ENCODE measurements around the gene PTF1A. TPM values are rescaled to one million over a fixed set of nuclear protein-coding genes. Genes with fewer than 3 reads are reported as not detected.

PTF1A gene
- total RNA-seq, 2 experiments from 2014 or later = not detected

DNA sequence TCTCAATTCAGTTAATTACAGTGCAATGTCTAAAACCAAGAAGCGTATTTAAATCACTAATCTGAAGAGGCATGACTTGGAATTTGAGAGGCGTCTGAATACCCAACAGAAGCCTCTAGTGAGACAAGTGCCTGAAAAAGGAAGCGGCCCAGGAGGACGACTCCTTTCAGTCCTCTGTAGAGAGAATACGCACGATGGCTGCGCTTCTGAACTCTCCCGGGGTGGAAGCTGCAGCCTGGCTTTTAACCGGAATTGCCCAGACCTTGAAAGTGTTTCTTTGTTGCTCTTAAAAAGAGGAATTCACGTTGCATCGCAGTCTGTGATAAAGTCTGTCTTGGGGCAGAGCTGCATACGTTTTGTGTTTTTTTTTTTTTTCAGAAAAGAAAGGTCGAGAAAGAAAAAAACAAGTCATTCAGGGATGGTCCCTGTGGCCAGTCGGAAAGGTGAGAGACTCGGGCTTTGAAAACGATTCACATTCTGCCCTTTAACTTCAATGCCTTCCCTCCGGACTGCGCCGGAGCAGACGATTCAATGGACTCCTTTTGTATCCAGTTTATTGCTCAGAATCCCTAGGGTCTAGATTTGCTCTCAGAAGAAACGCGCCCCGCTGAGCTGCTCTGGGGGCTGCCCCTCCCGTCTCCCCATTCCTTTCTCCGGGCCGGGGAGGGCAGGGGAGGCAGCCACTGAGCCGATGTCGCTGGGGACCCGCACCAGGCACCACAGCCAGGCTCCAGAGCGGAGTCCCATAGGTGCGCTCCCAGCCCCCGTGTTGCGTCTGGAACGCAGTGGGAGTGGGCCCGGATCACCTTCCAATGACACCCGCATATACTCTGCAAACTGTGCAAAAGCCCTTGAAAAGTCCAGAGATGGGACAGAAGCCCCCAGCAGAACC lies 994 bp upstream of the PTF1A start:
- POLR2A ChIA-PET = no interaction called here
- Mint-ChIP-seq H3K27ac (no peak overlapping the region), H3K9me3 (no peaks in the 10 kb centered on the region), H3K27me3 (peaks cover 54% of the 10 kb centered on the region), H3K4me3 (no peak overlapping the region), H3K36me3 (no peaks in the 10 kb centered on the region), H3K4me1 (ENCODE audit: low read depth) (peaks cover 4% of the 10 kb centered on the region)
- intact Hi-C loops (cut with micrococcal nuclease) = loop anchor here (2.0 to 10.0 kb wide), 2 partner anchors 18 to 504 kb away; no protein-coding TSS in a partner anchor
- CTCF ChIA-PET = no interaction called here
- no peak for DNase-seq

GRCh38 chr10:23192712-23193434 lies 761 bp downstream of the PTF1A start:
- Mint-ChIP-seq H3K27ac (no peak overlapping the region), H3K9me3 (no peaks in the 10 kb centered on the region), H3K4me1 (ENCODE audit: low read depth) (peaks cover 4% of the 10 kb centered on the region), H3K36me3 (no peaks in the 10 kb centered on the region), H3K4me3 (no peak overlapping the region), H3K27me3 (peaks cover 60% of the 10 kb centered on the region)
- intact Hi-C loops (cut with micrococcal nuclease) = loop anchor here (10.0 kb wide), 1 partner anchor 502 kb away; no protein-coding TSS in a partner anchor
- no peak for DNase-seq
- CTCF ChIA-PET = no interaction called here
- POLR2A ChIA-PET = no interaction called here

- peaks cover 59% of the 10 kb centered on the region for H3K27me3 Mint-ChIP-seq
- H3K27ac Mint-ChIP-seq = peak overlapping the region; percentile 56
- ChIA-PET POLR2A (no interaction called here), CTCF (no interaction called here)
- H3K4me1 Mint-ChIP-seq (ENCODE audit: low read depth) = peaks cover 4% of the 10 kb centered on the region
- H3K4me3 Mint-ChIP-seq = no peak overlapping the region
- no peaks in the 10 kb centered on the region for H3K36me3 Mint-ChIP-seq
- no peaks in the 10 kb centered on the region for H3K9me3 Mint-ChIP-seq
- intact Hi-C loops (cut with micrococcal nuclease) = loop anchor here (10.0 kb wide), 1 partner anchor 501 kb away; no protein-coding TSS in a partner anchor
- no peak for DNase-seq
These were observed 1.4 kb downstream of the PTF1A start for GRCh38 chr10:23193435-23194074.

DNA sequence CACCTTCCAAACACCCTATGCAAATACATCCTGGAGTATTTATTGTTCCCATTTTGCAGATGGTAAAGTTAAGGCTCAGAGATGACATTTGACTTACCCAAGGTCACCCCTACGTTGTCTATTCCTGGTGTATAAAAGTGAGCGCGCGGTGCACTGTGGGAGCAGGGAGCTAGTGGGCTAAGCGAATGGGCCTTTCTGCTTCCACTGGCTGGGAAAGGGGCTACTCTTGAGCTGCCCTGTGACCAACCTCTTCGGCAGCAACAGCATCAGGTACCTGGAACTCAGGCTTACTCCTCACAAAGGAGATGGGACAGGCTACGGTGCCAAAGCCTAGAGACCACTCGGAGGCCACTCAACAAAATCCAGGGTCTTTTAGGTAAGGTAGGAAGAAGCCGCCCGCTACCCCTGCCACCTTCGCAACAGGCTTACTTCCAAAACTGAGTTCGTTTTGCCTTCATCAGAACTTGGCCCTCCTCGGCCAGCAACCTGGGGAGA lies 2.4 kb downstream of the PTF1A start:
- H3K27me3 Mint-ChIP-seq = peaks cover 54% of the 10 kb centered on the region
- ChIA-PET CTCF (interaction anchor here (0.6 kb wide), 1 partner anchor 12 kb away, joined by 3 read pairs; no protein-coding TSS in a partner anchor), POLR2A (interaction anchor here (0.6 kb wide), 1 partner anchor 720 kb away, joined by 3 read pairs; no protein-coding TSS in a partner anchor)
- intact Hi-C loops (cut with micrococcal nuclease) = loop anchor here (10.0 kb wide), 1 partner anchor 500 kb away; no protein-coding TSS in a partner anchor
- H3K36me3 Mint-ChIP-seq = no peaks in the 10 kb centered on the region
- no peak for DNase-seq
- no peaks in the 10 kb centered on the region for H3K9me3 Mint-ChIP-seq
- H3K4me1 Mint-ChIP-seq (ENCODE audit: low read depth) = peaks cover 4% of the 10 kb centered on the region
- no peak overlapping the region for H3K27ac Mint-ChIP-seq
- no peak overlapping the region for H3K4me3 Mint-ChIP-seq

- CTCF ChIA-PET = interaction anchor here (0.6 kb wide), 1 partner anchor 12 kb away, joined by 3 read pairs; no protein-coding TSS in a partner anchor
- intact Hi-C loops (cut with micrococcal nuclease) = loop anchor here (10.0 kb wide), 1 partner anchor 500 kb away; no protein-coding TSS in a partner anchor
These were observed 3.1 kb downstream of the PTF1A start for GRCh38 chr10:23194966-23195845.

GRCh38 chr10:23195846-23196600 lies 3.9 kb downstream of the PTF1A start:
- peaks cover 8% of the 10 kb centered on the region for H3K4me1 Mint-ChIP-seq (ENCODE audit: low read depth)
- H3K4me3 Mint-ChIP-seq = no peak overlapping the region
- peaks cover 59% of the 10 kb centered on the region for H3K27me3 Mint-ChIP-seq
- CTCF ChIA-PET = no interaction called here
- POLR2A ChIA-PET = no interaction called here
- H3K9me3 Mint-ChIP-seq = no peaks in the 10 kb centered on the region
- intact Hi-C loops (cut with micrococcal nuclease) = loop anchor here (10.0 kb wide), 1 partner anchor 499 kb away; no protein-coding TSS in a partner anchor
- DNase-seq = no peak
- no peaks in the 10 kb centered on the region for H3K36me3 Mint-ChIP-seq
- H3K27ac Mint-ChIP-seq = no peak overlapping the region

More at GRCh38 chr10:23194966-23195845, 3.1 kb downstream of the PTF1A start:
- H3K27ac Mint-ChIP-seq = no peak overlapping the region
- POLR2A ChIA-PET = interaction anchor here (0.6 kb wide), 1 partner anchor 721 kb away, joined by 3 read pairs; no protein-coding TSS in a partner anchor
- H3K27me3 Mint-ChIP-seq = peaks cover 59% of the 10 kb centered on the region
- no peaks in the 10 kb centered on the region for H3K36me3 Mint-ChIP-seq
- no peak for DNase-seq
- H3K9me3 Mint-ChIP-seq = no peaks in the 10 kb centered on the region
- peaks cover 8% of the 10 kb centered on the region for H3K4me1 Mint-ChIP-seq (ENCODE audit: low read depth)
- H3K4me3 Mint-ChIP-seq = no peak overlapping the region

DNA sequence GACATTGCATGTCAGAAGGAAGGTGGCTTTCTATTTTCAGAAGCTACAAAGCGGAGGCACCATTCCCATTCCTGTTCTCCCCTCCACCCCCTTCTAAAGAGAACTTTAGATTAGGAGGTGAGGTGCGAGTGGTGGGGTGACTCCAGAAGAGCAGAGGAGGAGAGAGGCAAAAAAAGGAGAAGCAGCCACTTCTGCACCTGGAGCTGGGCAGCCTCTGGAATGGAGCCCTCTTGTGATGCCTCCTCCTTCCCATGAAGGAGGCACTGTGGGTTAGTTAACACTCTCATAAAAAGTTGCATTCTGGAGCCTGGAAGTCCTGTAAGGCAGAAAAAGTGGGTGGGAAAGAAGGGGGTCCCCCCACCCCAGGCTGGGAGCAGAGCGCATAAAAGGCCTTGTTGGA lies 4.8 kb downstream of the PTF1A start:
- no peak overlapping the region for H3K27ac Mint-ChIP-seq
- no peaks in the 10 kb centered on the region for H3K36me3 Mint-ChIP-seq
- peaks cover 65% of the 10 kb centered on the region for H3K27me3 Mint-ChIP-seq
- ChIA-PET POLR2A (no interaction called here), CTCF (no interaction called here)
- no peak overlapping the region for H3K4me3 Mint-ChIP-seq
- no peaks in the 10 kb centered on the region for H3K9me3 Mint-ChIP-seq
- H3K4me1 Mint-ChIP-seq (ENCODE audit: low read depth) = peaks cover 8% of the 10 kb centered on the region
- no peak for DNase-seq
- intact Hi-C loops (cut with micrococcal nuclease) = loop anchor here (10.0 kb wide), 1 partner anchor 498 kb away; no protein-coding TSS in a partner anchor

GRCh38 chr10:23197416-23197861 lies 5.3 kb downstream of the PTF1A start:
- no peaks in the 10 kb centered on the region for H3K9me3 Mint-ChIP-seq
- ChIA-PET POLR2A (no interaction called here), CTCF (no interaction called here)
- no peak for DNase-seq
- intact Hi-C loops (cut with micrococcal nuclease) = loop anchor here (10.0 kb wide), 1 partner anchor 497 kb away; no protein-coding TSS in a partner anchor
- peaks cover 68% of the 10 kb centered on the region for H3K27me3 Mint-ChIP-seq
- H3K4me3 Mint-ChIP-seq = no peak overlapping the region
- no peaks in the 10 kb centered on the region for H3K36me3 Mint-ChIP-seq
- H3K27ac Mint-ChIP-seq = no peak overlapping the region
- H3K4me1 Mint-ChIP-seq (ENCODE audit: low read depth) = peaks cover 8% of the 10 kb centered on the region

DNA sequence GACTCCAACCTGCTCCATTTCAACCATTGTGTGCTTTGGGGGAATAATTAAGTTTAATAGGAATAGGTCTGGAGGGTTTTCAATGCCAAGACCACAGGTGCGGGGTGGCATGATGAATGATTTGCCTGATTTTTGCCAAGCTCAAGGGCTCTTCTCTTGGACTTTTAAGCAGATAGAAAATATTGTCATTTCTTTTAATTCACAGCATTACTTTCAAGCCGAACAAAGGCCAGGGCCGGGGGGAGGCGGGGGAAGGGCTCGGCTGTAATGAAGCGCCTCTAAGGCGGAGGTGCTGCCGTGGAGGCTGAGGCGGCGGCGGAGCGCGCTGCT lies 6.5 kb downstream of the PTF1A start:
- DNase-seq = no peak
- H3K4me1 Mint-ChIP-seq (ENCODE audit: low read depth) = peaks cover 6% of the 10 kb centered on the region
- H3K4me3 Mint-ChIP-seq = no peak overlapping the region
- no peaks in the 10 kb centered on the region for H3K36me3 Mint-ChIP-seq
- H3K27ac Mint-ChIP-seq = no peak overlapping the region
- H3K9me3 Mint-ChIP-seq = no peaks in the 10 kb centered on the region
- peaks cover 75% of the 10 kb centered on the region for H3K27me3 Mint-ChIP-seq
- ChIA-PET CTCF (no interaction called here), POLR2A (no interaction called here)
- intact Hi-C loops (cut with micrococcal nuclease) = loop anchor here (10.0 kb wide), 1 partner anchor 496 kb away; no protein-coding TSS in a partner anchor

GRCh38 chr10:23198940-23199767 lies 7.0 kb downstream of the PTF1A start:
- no peak for DNase-seq
- no peak overlapping the region for H3K27ac Mint-ChIP-seq
- H3K4me3 Mint-ChIP-seq = no peak overlapping the region
- intact Hi-C loops (cut with micrococcal nuclease) = loop anchor here (10.0 kb wide), 1 partner anchor 496 kb away; no protein-coding TSS in a partner anchor
- ChIA-PET POLR2A (no interaction called here), CTCF (no interaction called here)
- H3K36me3 Mint-ChIP-seq = no peaks in the 10 kb centered on the region
- H3K9me3 Mint-ChIP-seq = no peaks in the 10 kb centered on the region
- H3K4me1 Mint-ChIP-seq (ENCODE audit: low read depth) = peaks cover 5% of the 10 kb centered on the region
- peaks cover 75% of the 10 kb centered on the region for H3K27me3 Mint-ChIP-seq

All from activated CD4-positive, alpha-beta memory T cell treated with anti-CD3 and anti-CD28 coated beads for 36 hours (primary cell).